HG03159 (cell line): ENCODE results near the gene FUT8.
A peak's percentile ranks its signal among the peaks of the same experiment; 100 is the strongest.
"Not testable (repeated sequence)": the region's sequence is repeated elsewhere in the genome, so short reads cannot be mapped to it uniquely, and the experiment has no call there.

ENCODE experiments used
- ATAC-seq: cut with Tn5 transposase; IDR thresholded peaks from one replicate; pipeline ENCODE4 v1.9.1; 2021; ENCODE audit warnings: mild to moderate bottlenecking, moderate library complexity; ENCODE audit not compliant: unreplicated experiment

Gene FUT8

GRCh38 chr14:65446159-65446558, 33.6 kb downstream of the FUT8 start:
- ATAC-seq: no peak

- no peak for ATAC-seq
These were observed 37.1 kb downstream of the FUT8 start for GRCh38 chr14:65449647-65450046.

GRCh38 chr14:65453807-65454480, 41.4 kb downstream of the FUT8 start:
- no peak for ATAC-seq

GRCh38 chr14:65456247-65456646, 43.7 kb downstream of the FUT8 start:
- ATAC-seq: no peak

GRCh38 chr14:65461730-65462129, 49.2 kb downstream of the FUT8 start:
- peak; percentile 40 for ATAC-seq

- ATAC-seq: peak; percentile 66
These were observed 49.9 kb downstream of the FUT8 start for GRCh38 chr14:65462411-65462810.

- ATAC-seq: no peak
These were observed 53.1 kb downstream of the FUT8 start for GRCh38 chr14:65465584-65465983.

GRCh38 chr14:65467926-65468325, 55.4 kb downstream of the FUT8 start:
- not testable (repeated sequence) for ATAC-seq

GRCh38 chr14:65469903-65470302, 57.4 kb downstream of the FUT8 start:
- ATAC-seq: no peak

GRCh38 chr14:65470404-65470880, 57.9 kb downstream of the FUT8 start:
- ATAC-seq: peak; percentile 25

- ATAC-seq: peak; percentile 72
These were observed 58.7 kb downstream of the FUT8 start for GRCh38 chr14:65471038-65471878.

GRCh38 chr14:65472189-65472588, 59.7 kb downstream of the FUT8 start:
- ATAC-seq: no peak

GRCh38 chr14:65476273-65476941, 63.9 kb downstream of the FUT8 start:
- ATAC-seq: peak; percentile 86

- no peak for ATAC-seq
These were observed 64.4 kb downstream of the FUT8 start for GRCh38 chr14:65476942-65477318.

GRCh38 chr14:65478017-65478416, 65.5 kb downstream of the FUT8 start:
- ATAC-seq: no peak

- no peak for ATAC-seq
These were observed 66.1 kb downstream of the FUT8 start for GRCh38 chr14:65478596-65478995.

- ATAC-seq: no peak
These were observed 66.9 kb downstream of the FUT8 start for GRCh38 chr14:65479386-65479785.

- ATAC-seq: no peak
These were observed 70.4 kb downstream of the FUT8 start for GRCh38 chr14:65482757-65483438.

GRCh38 chr14:65483647-65484046, 71.1 kb downstream of the FUT8 start:
- ATAC-seq: no peak

- ATAC-seq: no peak
These were observed 73.0 kb downstream of the FUT8 start for GRCh38 chr14:65485516-65485915.

- ATAC-seq: no peak
These were observed 74.3 kb downstream of the FUT8 start for GRCh38 chr14:65486863-65487262.
